Activated T-cell treated with anti-CD3 and anti-CD28 coated beads, Interleukin-2, amount 50 U/mL, for 72 hours (primary cell): Measurements from ENCODE around the gene USP16. TPM values are rescaled to one million over a fixed set of nuclear protein-coding genes. Genes with fewer than 3 reads are reported as not detected.
"Not testable (repeated sequence)": the region's sequence is repeated elsewhere in the genome, so short reads cannot be mapped to it uniquely, and the experiment has no call there.

Source experiments
- ATAC-seq, 2 donors: fragments of 150-1000 bp; cut with Tn5 transposase; replicated peaks in 1 of 2; 2 replicates each; pipeline ENCODE4 v1.10.0; 2021; ENCODE audit warnings: moderate library complexity in 2 of 2, mild to moderate bottlenecking in 1 of 2
- DNase-seq, 2 donors: peaks; one replicate each; pipeline ENCODE4 v3.0.0; 2021 to 2022; ENCODE audit warnings: mixed read lengths in 1 of 2
- H3K27ac Mint-ChIP-seq: one replicate; pipeline ENCODE4 v1.8.0; 2022; ENCODE audit warnings: mild to moderate bottlenecking, moderate library complexity, mixed read lengths
- H3K27me3 Mint-ChIP-seq: one replicate; pipeline ENCODE4 v1.8.0; 2022; ENCODE audit warnings: low read depth, mixed read lengths
- H3K36me3 Mint-ChIP-seq, 2 donors: one replicate each; pipeline ENCODE4 v1.8.0; 2022; ENCODE audit warnings: mixed read lengths in 2 of 2, mild to moderate bottlenecking in 1 of 2; ENCODE audit not compliant: insufficient read depth in 2 of 2
- H3K4me1 Mint-ChIP-seq: one replicate; pipeline ENCODE4 v1.8.0; 2022; ENCODE audit warnings: low read depth, mixed read lengths
- H3K4me3 Mint-ChIP-seq, 2 donors: one replicate each; pipeline ENCODE4 v1.8.0; 2022; ENCODE audit warnings: mild to moderate bottlenecking in 2 of 2, mixed read lengths in 2 of 2, moderate library complexity in 2 of 2
- H3K9me3 Mint-ChIP-seq, 2 donors: one replicate each; pipeline ENCODE4 v1.8.0; 2022; ENCODE audit warnings: mixed read lengths in 2 of 2
- total RNA-seq, 2 donors: library from RNA; stranded (reverse); gene quantifications; one replicate each; pipeline ENCODE4 v1.2.3, GENCODE V29; 2022

Gene USP16
- total RNA-seq, 2 donors from 2014 or later = 46.4 to 47.0 TPM

GRCh38 chr21:29053656-29054055 is 29.2 kb downstream of the USP16 start:
- Mint-ChIP-seq H3K27me3 (no peaks in the 10 kb centered on the region), H3K9me3 (no peaks in the 10 kb centered on the region), H3K4me3 (no peak overlapping the region), H3K36me3 (peaks cover 2 to 23% of the 10 kb centered on the region in 2 donors), H3K27ac (no peak overlapping the region), H3K4me1 (no peaks in the 10 kb centered on the region)
- DNase-seq = no peak
- ATAC-seq = no peak

GRCh38 chr21:29055080-29055479 is 30.6 kb downstream of the USP16 start:
- ATAC-seq (peak in 1 of 2 donors; percentile 13), DNase-seq (no peak)
- Mint-ChIP-seq H3K27ac (no peak overlapping the region), H3K4me3 (no peak overlapping the region), H3K9me3 (no peaks in the 10 kb centered on the region), H3K27me3 (no peaks in the 10 kb centered on the region), H3K36me3 (peaks cover 2 to 28% of the 10 kb centered on the region in 2 donors), H3K4me1 (no peaks in the 10 kb centered on the region)

GRCh38 chr21:29056005-29056404 is 31.5 kb downstream of the USP16 start:
- no peaks in the 10 kb centered on the region for H3K4me1 Mint-ChIP-seq
- no peaks in the 10 kb centered on the region for H3K9me3 Mint-ChIP-seq
- H3K27me3 Mint-ChIP-seq = no peaks in the 10 kb centered on the region
- no peak overlapping the region for H3K4me3 Mint-ChIP-seq
- H3K36me3 Mint-ChIP-seq = peaks cover 5 to 33% of the 10 kb centered on the region in 2 donors
- peak overlapping the region; percentile 57 for H3K27ac Mint-ChIP-seq
- DNase-seq (no peak), ATAC-seq (no peak)

DNA sequence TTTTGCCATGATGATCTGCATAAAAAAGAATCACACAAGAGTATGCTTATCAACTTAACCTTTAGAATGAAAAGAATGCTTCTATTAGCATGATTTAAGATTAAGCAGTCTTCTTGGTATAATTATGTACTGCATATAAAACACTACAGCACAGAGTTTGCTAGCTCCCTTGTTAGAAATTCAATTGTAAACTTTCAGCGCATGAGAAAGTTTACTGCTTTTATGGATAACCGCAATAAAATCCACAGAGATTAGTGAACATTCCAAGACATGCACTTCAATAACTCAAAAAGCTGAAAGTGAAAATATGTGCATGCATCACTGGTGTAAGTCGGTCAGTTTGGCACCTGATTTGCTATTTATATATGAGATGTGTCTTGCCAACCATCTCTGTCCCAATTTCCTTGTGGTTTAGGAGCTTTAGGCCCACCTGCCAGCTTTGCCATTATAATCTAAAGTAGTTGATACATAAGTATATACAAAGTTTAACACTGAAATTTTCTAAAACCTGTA is 32.1 kb downstream of the USP16 start:
- Mint-ChIP-seq H3K4me1 (no peaks in the 10 kb centered on the region), H3K27ac (peak overlapping the region; percentile 57), H3K4me3 (no peak overlapping the region), H3K36me3 (peaks cover 5 to 38% of the 10 kb centered on the region in 2 donors), H3K27me3 (no peaks in the 10 kb centered on the region), H3K9me3 (no peaks in the 10 kb centered on the region)
- no peak for DNase-seq
- no peak for ATAC-seq

GRCh38 chr21:29064850-29065481 is 40.5 kb downstream of the USP16 start:
- no peak for DNase-seq
- no peak for ATAC-seq
- peaks cover 12 to 58% of the 10 kb centered on the region in 2 donors for H3K36me3 Mint-ChIP-seq
- no peak overlapping the region for H3K4me3 Mint-ChIP-seq
- H3K27ac Mint-ChIP-seq = peak overlapping the region; percentile 79
- peaks cover 10% of the 10 kb centered on the region for H3K4me1 Mint-ChIP-seq
- no peaks in the 10 kb centered on the region for H3K9me3 Mint-ChIP-seq
- H3K27me3 Mint-ChIP-seq = no peaks in the 10 kb centered on the region

GRCh38 chr21:29072873-29073221 is 48.4 kb downstream of the USP16 start:
- DNase-seq (no peak), ATAC-seq (no peak)
- peaks cover 13 to 21% of the 10 kb centered on the region in 2 donors for H3K36me3 Mint-ChIP-seq
- peak overlapping the region; percentile 100 for H3K27ac Mint-ChIP-seq
- no peaks in the 10 kb centered on the region for H3K9me3 Mint-ChIP-seq
- peaks cover 42% of the 10 kb centered on the region for H3K4me1 Mint-ChIP-seq
- H3K4me3 Mint-ChIP-seq = peak overlapping the region; percentile 99 to 100
- H3K27me3 Mint-ChIP-seq = no peaks in the 10 kb centered on the region

- Mint-ChIP-seq H3K36me3 (peaks cover 13 to 19% of the 10 kb centered on the region in 2 donors), H3K4me3 (peak within 1 kb of the TSS; percentile 99 to 100), H3K4me1 (peaks cover 42% of the 10 kb centered on the region), H3K9me3 (no peaks in the 10 kb centered on the region), H3K27me3 (no peaks in the 10 kb centered on the region), H3K27ac (peak within 1 kb of the TSS; percentile 100)
- peak; percentile 91 for ATAC-seq
- peak; percentile 98 to 99 for DNase-seq
These were observed 48.9 kb downstream of the USP16 start, which contains the start of gene CCT8 for GRCh38 chr21:29073222-29074006. Gene CCT8, minus strand, starts transcription at chr21:29073648. Its CDS starts 58 bp downstream, at chr21:29073590.

GRCh38 chr21:29074007-29074376 is 49.5 kb downstream of the USP16 start:
- Mint-ChIP-seq H3K27ac (peak overlapping the region; percentile 100), H3K27me3 (no peaks in the 10 kb centered on the region), H3K4me3 (peak overlapping the region; percentile 99 to 100), H3K36me3 (peaks cover 13 to 19% of the 10 kb centered on the region in 2 donors), H3K9me3 (peaks cover 0 to 2% of the 10 kb centered on the region in 2 donors), H3K4me1 (peaks cover 48% of the 10 kb centered on the region)
- DNase-seq = no peak
- peak; percentile 19 to 30 for ATAC-seq

- Mint-ChIP-seq H3K27me3 (no peaks in the 10 kb centered on the region), H3K9me3 (peaks cover 0 to 2% of the 10 kb centered on the region in 2 donors), H3K4me1 (peaks cover 53% of the 10 kb centered on the region), H3K36me3 (peaks cover 13 to 16% of the 10 kb centered on the region in 2 donors), H3K27ac (peak overlapping the region; percentile 47), H3K4me3 (peak overlapping the region; percentile 18 to 35)
- no peak for ATAC-seq
- no peak for DNase-seq
These were observed 50.3 kb downstream of the USP16 start for GRCh38 chr21:29074783-29075182.

DNA sequence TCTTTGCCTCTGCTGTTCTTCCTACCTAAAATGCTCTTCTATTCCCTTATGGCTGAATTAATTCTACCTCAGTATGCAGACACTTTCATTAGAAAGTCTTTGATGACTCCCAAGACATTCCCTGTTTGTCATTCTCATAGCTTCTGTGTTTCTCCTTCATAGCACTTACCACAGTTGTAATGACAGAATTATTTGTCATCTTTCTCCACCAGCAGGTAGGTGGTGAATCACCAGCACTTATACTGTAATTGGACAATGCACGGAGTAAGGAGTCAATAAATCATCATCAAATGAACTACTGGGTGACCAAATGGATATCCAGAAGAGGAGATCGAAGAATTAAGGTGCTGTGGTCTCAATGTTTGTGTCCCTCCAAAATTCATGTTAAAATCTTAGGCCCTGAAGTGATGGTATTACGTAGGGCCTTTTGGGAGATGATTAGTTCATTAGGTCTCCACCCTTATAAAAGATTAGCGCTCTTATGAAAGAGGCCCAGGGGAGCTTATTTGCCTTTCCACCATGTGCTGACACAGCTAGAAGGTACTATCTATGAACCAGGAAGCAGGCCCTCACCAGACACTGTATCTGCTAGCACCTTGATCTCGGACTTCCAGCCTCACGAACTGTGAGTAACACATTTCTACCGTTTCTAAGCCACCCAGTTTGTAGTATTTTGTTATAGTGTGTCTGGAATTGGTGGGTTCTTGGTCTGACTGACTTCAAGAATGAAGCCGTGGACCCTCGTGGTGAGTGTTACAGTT is 51.4 kb downstream of the USP16 start:
- Mint-ChIP-seq H3K36me3 (peaks cover 13 to 14% of the 10 kb centered on the region in 2 donors), H3K9me3 (peaks cover 0 to 2% of the 10 kb centered on the region in 2 donors), H3K27ac (peak overlapping the region; percentile 50), H3K4me1 (peaks cover 58% of the 10 kb centered on the region), H3K27me3 (no peaks in the 10 kb centered on the region), H3K4me3 (peak overlapping the region; percentile 79 to 85)
- DNase-seq = no peak
- ATAC-seq = no peak

DNA sequence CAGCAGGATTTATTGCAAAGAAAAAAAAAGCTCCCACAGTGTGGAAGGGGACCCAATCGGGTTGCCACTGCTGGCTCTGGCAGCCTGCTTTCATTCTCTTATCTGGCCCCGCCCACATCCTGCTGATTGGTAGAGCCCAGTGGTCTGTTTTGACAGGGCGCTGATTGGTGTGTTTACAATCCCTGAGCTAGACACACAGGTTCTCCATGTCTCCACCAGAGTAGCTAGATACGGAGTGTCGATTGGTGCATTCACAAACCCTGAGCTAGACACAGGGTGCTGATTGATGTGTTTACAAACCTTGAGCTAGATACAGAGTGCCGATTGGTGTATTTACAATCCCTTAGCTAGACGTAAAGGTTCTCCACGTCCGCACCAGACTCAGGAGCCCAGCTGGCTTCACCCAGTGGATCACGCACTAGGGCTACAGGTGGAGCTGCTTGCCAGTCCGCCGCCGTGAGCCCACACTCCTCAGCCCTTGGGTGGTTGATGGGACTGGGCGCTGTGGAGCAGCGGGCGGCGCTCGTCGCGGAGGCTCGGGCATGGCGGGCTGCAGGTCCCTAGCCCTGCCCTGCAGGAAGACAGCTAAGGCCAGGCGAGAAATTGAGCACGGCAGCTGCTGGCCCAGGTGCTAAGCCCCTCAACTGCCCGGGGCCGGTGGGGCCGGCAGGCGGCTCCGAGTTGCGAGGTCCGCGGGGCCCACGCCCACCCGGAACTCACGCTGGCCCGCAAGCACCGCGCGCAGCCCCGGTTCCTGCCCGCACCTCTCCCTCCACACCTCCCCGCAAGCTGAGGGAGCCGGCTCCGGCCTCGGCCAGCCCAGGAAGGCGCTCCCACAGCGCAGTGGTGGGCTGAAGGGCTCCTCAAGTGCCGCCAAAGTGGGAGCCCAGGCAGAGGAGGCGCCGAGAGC is 52.5 kb downstream of the USP16 start:
- Mint-ChIP-seq H3K4me3 (peak overlapping the region; percentile 79 to 85), H3K27ac (peak overlapping the region; percentile 87), H3K36me3 (peaks cover 11 to 14% of the 10 kb centered on the region in 2 donors), H3K4me1 (peaks cover 60% of the 10 kb centered on the region)
- H3K27me3 Mint-ChIP-seq, H3K9me3 Mint-ChIP-seq: not testable (repeated sequence)
- peak in 1 of 2 donors; percentile 4 for ATAC-seq
- peak; percentile 78 to 82 for DNase-seq

- Mint-ChIP-seq H3K36me3 (peaks cover 9 to 11% of the 10 kb centered on the region in 2 donors), H3K4me1 (peaks cover 54% of the 10 kb centered on the region), H3K27me3 (no peaks in the 10 kb centered on the region), H3K27ac (peak overlapping the region; percentile 87), H3K9me3 (peaks cover 0 to 2% of the 10 kb centered on the region in 2 donors), H3K4me3 (peak overlapping the region; percentile 79 to 83)
- ATAC-seq (no peak), DNase-seq (peak; percentile 23 to 33)
These were observed 53.2 kb downstream of the USP16 start for GRCh38 chr21:29077651-29078090.
